HAP-1 (cell line): ENCODE data around the gene PLEKHA5.
"Not testable (repeated sequence)": the region's sequence is repeated elsewhere in the genome, so short reads cannot be mapped to it uniquely, and the experiment has no call there.

Source experiments
- DNase-seq, 2 experiments: peaks; one replicate each; pipeline ENCODE4 v3.0.0-alpha.2; 2016 to 2020; ENCODE audit warnings: low spot score in 2 of 2
- H3K27me3 ChIP-seq: fragments of 250-450 bp; sonication (Bioruptor Pico); 2 replicates; pipeline ENCODE4 v1.5.1; 2020; ENCODE audit warnings: low read depth, mild to moderate bottlenecking, moderate library complexity
- H3K36me3 ChIP-seq: fragments of 250-450 bp; sonication (Bioruptor Pico); replicated peaks from 2 replicates; pipeline ENCODE4 v1.5.1; 2020; ENCODE audit warnings: mild to moderate bottlenecking
- H3K4me1 ChIP-seq: fragments of 250-450 bp; sonication (Bioruptor Pico); 2 replicates; pipeline ENCODE4 v1.5.1; 2020; ENCODE audit warnings: mild to moderate bottlenecking
- H3K4me3 ChIP-seq: fragments of 250-450 bp; sonication (Bioruptor Pico); 2 replicates; pipeline ENCODE4 v1.5.1; 2020; ENCODE audit warnings: mild to moderate bottlenecking, moderate library complexity
- H3K9me3 ChIP-seq: fragments of 250-450 bp; sonication (Bioruptor Pico); 2 replicates; pipeline ENCODE4 v1.5.1; 2020; ENCODE audit warnings: mild to moderate bottlenecking, moderate library complexity
- in situ Hi-C: fragments of 300-500 bp; cut with MboI; formaldehyde crosslinking; loops from 3 replicates; pipeline ENCODE4 v1.14.3; 2020; ENCODE audit warnings: low sequenced_read_pairs, inconsistent platforms, mixed read lengths

Gene PLEKHA5

GRCh38 chr12:19402743-19403431 lies 273.4 kb downstream of the PLEKHA5 start:
- H3K27me3 ChIP-seq = no peaks in the 10 kb centered on the region
- H3K4me1 ChIP-seq = peaks cover 4% of the 10 kb centered on the region; the same call in 1 of the 2 replicates
- in situ Hi-C loops = no loop called here
- DNase-seq = peak in 1 of 2 experiments; percentile 62
- H3K9me3 ChIP-seq = no peaks in the 10 kb centered on the region
- no peak overlapping the region for H3K4me3 ChIP-seq
- H3K36me3 ChIP-seq = no peaks in the 10 kb centered on the region

GRCh38 chr12:19404242-19404880 lies 274.8 kb downstream of the PLEKHA5 start:
- Histone ChIP-seq H3K4me3 (no peak overlapping the region), H3K9me3 (no peaks in the 10 kb centered on the region), H3K27me3 (no peaks in the 10 kb centered on the region), H3K36me3 (no peaks in the 10 kb centered on the region), H3K4me1 (peaks cover 13% of the 10 kb centered on the region)
- no peak for DNase-seq
- in situ Hi-C loops = no loop called here

- Histone ChIP-seq H3K4me1 (peaks cover 48% of the 10 kb centered on the region), H3K36me3 (no peaks in the 10 kb centered on the region), H3K9me3 (no peaks in the 10 kb centered on the region), H3K4me3 (no peak overlapping the region), H3K27me3 (no peaks in the 10 kb centered on the region)
- peak in 1 of 2 experiments; percentile 68 for DNase-seq
- in situ Hi-C loops = no loop called here
These were observed 279.8 kb downstream of the PLEKHA5 start for GRCh38 chr12:19409376-19409775.

GRCh38 chr12:19410211-19410610 lies 280.7 kb downstream of the PLEKHA5 start:
- in situ Hi-C loops = no loop called here
- no peaks in the 10 kb centered on the region for H3K9me3 ChIP-seq
- peaks cover 48% of the 10 kb centered on the region for H3K4me1 ChIP-seq
- no peaks in the 10 kb centered on the region for H3K27me3 ChIP-seq
- H3K36me3 ChIP-seq = no peaks in the 10 kb centered on the region
- no peak overlapping the region for H3K4me3 ChIP-seq
- peak; percentile 23 to 51 for DNase-seq

GRCh38 chr12:19410629-19411185 lies 281.2 kb downstream of the PLEKHA5 start:
- Histone ChIP-seq H3K36me3 (no peaks in the 10 kb centered on the region), H3K9me3 (no peaks in the 10 kb centered on the region), H3K4me3 (no peak overlapping the region), H3K4me1 (peaks cover 53% of the 10 kb centered on the region), H3K27me3 (no peaks in the 10 kb centered on the region)
- peak; percentile 31 to 81 for DNase-seq
- in situ Hi-C loops = no loop called here

GRCh38 chr12:19411234-19412204 lies 282.0 kb downstream of the PLEKHA5 start:
- no peak overlapping the region for H3K4me3 ChIP-seq
- in situ Hi-C loops = no loop called here

GRCh38 chr12:19412844-19413243 lies 283.3 kb downstream of the PLEKHA5 start:
- peaks cover 58% of the 10 kb centered on the region for H3K4me1 ChIP-seq
- no peaks in the 10 kb centered on the region for H3K36me3 ChIP-seq
- no peak for DNase-seq
- H3K27me3 ChIP-seq = no peaks in the 10 kb centered on the region
- no peaks in the 10 kb centered on the region for H3K9me3 ChIP-seq
- in situ Hi-C loops = no loop called here
- H3K4me3 ChIP-seq = no peak overlapping the region

More at GRCh38 chr12:19411234-19412204, 282.0 kb downstream of the PLEKHA5 start:
- peak; percentile 86 to 100 for DNase-seq
- no peaks in the 10 kb centered on the region for H3K36me3 ChIP-seq
- H3K4me1 ChIP-seq = peaks cover 58% of the 10 kb centered on the region
- H3K27me3 ChIP-seq = no peaks in the 10 kb centered on the region
- no peaks in the 10 kb centered on the region for H3K9me3 ChIP-seq

- in situ Hi-C loops, H3K9me3 ChIP-seq, H3K27me3 ChIP-seq: not testable (repeated sequence)
These were observed 284.0 kb downstream of the PLEKHA5 start for GRCh38 chr12:19413582-19413981.

GRCh38 chr12:19415563-19415962 lies 286.0 kb downstream of the PLEKHA5 start:
- no peaks in the 10 kb centered on the region; the same call in 1 of the 2 replicates for H3K9me3 ChIP-seq
- in situ Hi-C loops = no loop called here
- H3K27me3 ChIP-seq = no peaks in the 10 kb centered on the region
- DNase-seq = peak; percentile 75 to 85
- peaks cover 38% of the 10 kb centered on the region for H3K4me1 ChIP-seq
- H3K36me3 ChIP-seq = no peaks in the 10 kb centered on the region
- no peak overlapping the region for H3K4me3 ChIP-seq

More at GRCh38 chr12:19413582-19413981, 284.0 kb downstream of the PLEKHA5 start:
- not testable (repeated sequence) for H3K4me3 ChIP-seq, H3K36me3 ChIP-seq
- H3K4me1 ChIP-seq = peaks cover 58% of the 10 kb centered on the region
- DNase-seq = peak in 1 of 2 experiments; percentile 43

- Histone ChIP-seq H3K27me3 (no peaks in the 10 kb centered on the region), H3K9me3 (no peaks in the 10 kb centered on the region; the same call in 1 of the 2 replicates), H3K36me3 (no peaks in the 10 kb centered on the region), H3K4me3 (no peak overlapping the region), H3K4me1 (peaks cover 13% of the 10 kb centered on the region)
- no peak for DNase-seq
- in situ Hi-C loops = no loop called here
These were observed 289.6 kb downstream of the PLEKHA5 start for GRCh38 chr12:19419086-19419485.

- no peak for DNase-seq
- Histone ChIP-seq H3K4me1 (peaks cover 3% of the 10 kb centered on the region; the same call in 1 of the 2 replicates), H3K36me3 (no peaks in the 10 kb centered on the region), H3K4me3 (no peak overlapping the region), H3K27me3 (no peaks in the 10 kb centered on the region), H3K9me3 (no peaks in the 10 kb centered on the region; the same call in none of the 2 replicates)
- in situ Hi-C loops = no loop called here
These were observed 292.2 kb downstream of the PLEKHA5 start for GRCh38 chr12:19421503-19422282.

GRCh38 chr12:19423166-19423930 lies 293.8 kb downstream of the PLEKHA5 start:
- Histone ChIP-seq H3K9me3 (no peaks in the 10 kb centered on the region; the same call in none of the 2 replicates), H3K36me3 (no peaks in the 10 kb centered on the region), H3K4me1 (peaks cover 10% of the 10 kb centered on the region), H3K4me3 (no peak overlapping the region), H3K27me3 (no peaks in the 10 kb centered on the region)
- in situ Hi-C loops = no loop called here
- no peak for DNase-seq
